ENCODE results near the gene CERS6.

- no peak for TF ChIP-seq CTCF (IDR thresholded peaks at IDR 0.05)
- TF ChIP-seq POLR2A (IDR thresholded peaks at IDR 0.05), result no peak
These were observed 10.2 kb downstream of the CERS6 start for GRCh38 chr2:168466190-168466737.
